NCI-H2081 treated with DMSO at 0.1 percent for 48 hours (cell line): ENCODE results near the gene PDZD2.

ENCODE experiments used
- DNase-seq: peaks from one replicate; lab custom pipeline; 2025; lab: John Stamatoyannopoulos, UW

Gene PDZD2

GRCh38 chr5:32042551-32042961 lies 403.6 kb downstream of the PDZD2 start:
- no peak for DNase-seq

DNA sequence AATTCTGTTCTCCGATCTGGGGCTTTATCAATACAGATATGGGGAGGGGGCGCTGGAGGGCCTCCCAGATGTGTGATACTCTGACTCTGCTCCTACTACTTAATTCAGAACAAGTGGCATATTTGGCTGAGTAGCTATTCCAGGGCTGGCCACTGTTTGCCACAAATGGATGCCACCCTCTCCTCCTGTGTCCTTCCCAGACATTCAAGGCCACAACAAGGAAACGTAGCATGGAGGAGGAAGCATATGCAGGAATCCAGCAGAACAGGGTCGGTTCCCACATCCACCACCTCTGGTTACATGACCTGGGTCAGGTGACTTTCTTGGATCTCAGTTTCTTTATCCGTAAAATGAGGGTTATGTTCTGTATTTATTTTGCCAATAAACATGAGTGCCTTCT lies 404.2 kb downstream of the PDZD2 start:
- no peak for DNase-seq

DNA sequence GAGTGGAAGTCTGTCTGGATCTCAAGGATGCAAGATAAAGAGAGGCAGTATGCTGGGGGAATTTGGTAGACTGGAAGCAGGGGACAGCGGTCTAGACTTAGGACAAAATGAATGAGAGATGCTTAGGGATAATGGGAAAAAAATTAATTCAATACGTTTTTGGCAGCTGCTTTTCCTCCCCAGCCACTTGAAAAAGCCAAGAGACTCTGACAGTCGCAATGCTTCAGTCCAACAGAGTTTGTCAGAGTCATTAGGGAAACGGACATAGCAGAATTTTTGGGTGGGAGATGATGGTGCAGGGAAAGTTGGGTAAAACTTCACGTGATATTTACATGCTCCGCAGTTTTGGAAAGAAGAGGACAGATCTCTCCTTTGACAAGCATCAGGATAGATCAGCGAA lies 405.5 kb downstream of the PDZD2 start:
- no peak for DNase-seq

GRCh38 chr5:32044939-32045338 lies 406.0 kb downstream of the PDZD2 start:
- DNase-seq, result no peak

DNA sequence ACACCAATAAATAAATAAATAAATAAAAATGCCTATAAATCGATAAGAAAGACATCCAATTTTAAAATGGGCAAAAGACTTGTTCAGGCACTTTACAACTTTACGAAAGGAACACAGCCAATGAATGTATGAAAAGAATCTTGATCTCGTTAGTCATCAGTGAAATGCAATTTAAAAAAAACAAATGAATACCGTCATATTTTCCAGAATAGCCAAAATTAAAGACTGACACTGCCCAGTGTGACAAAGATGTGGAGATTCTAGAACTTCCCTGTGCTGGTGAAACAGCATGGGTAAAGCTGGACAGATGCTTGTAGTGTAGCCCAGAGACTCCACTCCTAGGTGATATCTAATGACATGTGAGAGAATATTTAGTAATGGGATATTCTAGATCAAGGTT lies 408.1 kb downstream of the PDZD2 start:
- no peak for DNase-seq

GRCh38 chr5:32051796-32052195 lies 412.9 kb downstream of the PDZD2 start:
- DNase-seq, result no peak

DNA sequence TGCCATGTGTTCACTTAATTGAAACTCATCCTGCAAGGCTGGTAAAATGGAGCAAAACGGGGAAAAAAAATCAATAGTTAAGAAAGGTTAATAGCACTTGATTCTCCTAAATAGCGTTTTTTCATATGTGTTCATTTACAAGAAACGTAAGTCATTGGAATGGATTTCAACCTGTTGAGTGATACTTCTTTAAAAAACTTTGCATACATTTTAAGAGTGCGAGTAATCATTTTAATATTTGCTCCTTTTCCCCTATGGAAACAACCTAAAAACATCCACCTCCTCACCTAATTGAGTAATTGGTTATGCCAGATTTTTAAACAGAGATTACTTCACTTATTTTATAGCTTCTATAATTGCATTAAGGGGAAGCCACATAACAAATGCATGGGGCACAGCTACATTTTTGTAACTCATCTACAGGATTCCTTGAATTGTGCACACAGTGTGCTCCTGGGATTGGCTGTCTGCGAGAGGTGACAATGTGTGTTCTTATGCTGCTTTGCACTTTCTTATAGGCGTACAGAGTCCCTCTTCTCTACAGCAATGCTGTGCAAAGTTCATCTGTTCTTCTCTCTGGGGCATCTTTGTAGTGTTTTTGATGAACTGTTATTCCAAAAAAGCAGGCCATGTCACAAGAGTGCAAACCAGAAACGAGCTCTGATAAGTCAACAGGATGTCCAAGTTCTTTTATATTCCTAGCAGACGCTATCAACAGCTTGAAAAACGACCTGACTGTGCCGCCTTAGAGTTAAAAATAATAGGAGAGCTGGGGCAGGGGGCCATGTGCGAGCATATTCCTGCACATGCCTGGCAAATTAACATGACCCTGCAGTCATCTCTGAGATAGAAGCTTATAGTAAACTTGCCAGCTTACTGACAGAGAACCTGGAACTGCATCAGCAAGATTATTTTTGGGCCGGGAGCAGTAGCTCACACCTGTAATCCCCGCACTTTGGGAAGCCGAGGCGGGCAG lies 417.2 kb downstream of the PDZD2 start:
- no peak for DNase-seq

- no peak for DNase-seq
Measured at GRCh38 chr5:32057187-32058096, 418.5 kb downstream of the PDZD2 start.

- no peak for DNase-seq
Measured at GRCh38 chr5:32058101-32058500, 419.2 kb downstream of the PDZD2 start.

DNA sequence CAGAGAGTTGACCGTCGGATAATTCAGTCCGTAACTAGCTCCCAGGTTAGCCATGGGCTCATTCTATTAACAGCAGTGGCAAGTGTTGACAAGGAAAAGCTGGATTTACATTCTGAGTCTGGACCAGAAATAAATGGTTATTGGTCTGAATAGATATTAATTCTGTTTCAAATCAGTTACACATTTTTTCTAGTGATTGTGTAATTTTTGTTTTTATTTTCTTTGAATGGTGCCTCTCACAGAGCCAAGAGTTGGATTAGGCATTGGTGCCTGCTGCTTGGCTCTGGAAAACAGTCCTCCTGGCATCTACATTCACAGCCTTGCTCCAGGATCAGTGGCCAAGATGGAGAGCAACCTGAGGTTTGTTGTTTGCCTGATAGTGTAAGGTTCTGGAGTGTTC lies 420.1 kb downstream of the PDZD2 start:
- DNase-seq, result no peak

DNA sequence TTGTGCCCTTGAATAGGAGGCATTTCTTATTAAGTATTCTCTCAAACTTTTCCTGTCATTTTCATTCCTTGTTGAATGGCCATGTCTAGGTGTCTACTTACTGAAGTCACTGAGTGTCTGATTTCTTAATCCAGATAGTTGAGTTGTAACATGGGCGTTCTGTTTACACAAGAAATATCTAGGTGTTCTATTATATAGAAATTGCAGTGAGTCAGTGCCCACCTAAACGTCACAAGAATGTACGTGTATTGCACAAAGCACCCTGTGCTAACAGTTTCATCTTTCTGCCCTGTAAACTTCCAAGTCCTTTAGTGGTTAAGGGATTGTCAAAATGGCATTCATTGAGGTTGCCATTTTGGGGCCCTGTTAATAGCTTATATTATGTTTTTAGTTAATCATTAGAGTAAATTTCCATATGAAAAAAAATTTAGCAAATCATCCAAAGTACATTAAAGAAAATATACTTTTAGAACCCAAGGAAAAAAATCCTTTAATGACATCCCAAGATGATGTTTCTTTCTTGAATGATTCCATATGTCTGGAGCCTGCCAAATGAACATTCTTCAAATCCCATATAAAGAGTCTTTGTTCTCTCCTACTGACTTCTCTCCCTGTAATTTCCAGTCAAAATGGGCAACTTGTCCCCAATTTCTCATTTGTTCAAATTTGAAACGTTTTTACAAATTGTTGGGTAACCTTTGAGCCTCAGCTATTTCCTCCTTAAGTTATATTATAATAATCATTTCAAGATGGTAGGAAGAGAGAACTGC lies 421.0 kb downstream of the PDZD2 start:
- DNase-seq, result no peak

GRCh38 chr5:32061236-32061635 lies 422.3 kb downstream of the PDZD2 start:
- no peak for DNase-seq

DNA sequence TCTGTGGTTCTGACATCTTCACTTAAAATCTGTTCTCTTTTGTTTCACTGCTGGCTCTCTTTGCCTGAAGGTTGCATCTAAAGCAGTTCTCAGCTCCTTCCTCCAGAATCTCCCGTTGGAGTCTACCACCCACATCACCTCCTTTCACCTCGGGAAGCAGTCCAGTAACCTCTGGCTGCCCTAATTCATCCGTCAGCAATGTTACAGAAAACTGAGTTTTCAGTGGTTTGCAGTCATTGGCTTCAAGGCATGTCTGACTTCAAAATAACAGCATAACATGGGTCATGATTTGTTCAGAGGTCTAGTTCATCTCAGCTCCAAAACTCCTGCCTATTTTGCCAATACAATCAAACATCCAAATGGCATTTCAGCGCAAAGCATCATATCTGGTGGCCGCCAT lies 427.5 kb downstream of the PDZD2 start:
- no peak for DNase-seq

- DNase-seq, result no peak
Measured at GRCh38 chr5:32067774-32068470, 429.0 kb downstream of the PDZD2 start.

GRCh38 chr5:32068561-32068960 lies 429.6 kb downstream of the PDZD2 start:
- DNase-seq, result no peak

- DNase-seq, result no peak
Measured at GRCh38 chr5:32069396-32069795, 430.5 kb downstream of the PDZD2 start.

GRCh38 chr5:32071351-32071944 lies 432.5 kb downstream of the PDZD2 start:
- no peak for DNase-seq

- no peak for DNase-seq
Measured at GRCh38 chr5:32072054-32072453, 433.1 kb downstream of the PDZD2 start.

GRCh38 chr5:32074401-32074800 lies 435.5 kb downstream of the PDZD2 start:
- DNase-seq, result no peak

- DNase-seq, result peak; percentile 13
Measured at GRCh38 chr5:32076699-32077695, 438.1 kb downstream of the PDZD2 start.
